Mesendoderm (in vitro differentiated cells): ENCODE data around the gene CYP4F8.
"Not testable (repeated sequence)": the region's sequence is repeated elsewhere in the genome, so short reads cannot be mapped to it uniquely, and the experiment has no call there.

Source experiments
- DNase-seq: peaks from one replicate; pipeline ENCODE4 v3.0.0; 2013
- H2AK5ac ChIP-seq: 2 replicates; pipeline ENCODE4 v1.6.1; 2013; ENCODE audit warnings: low read length, inconsistent platforms
- H2BK120ac ChIP-seq: 2 replicates; pipeline ENCODE4 v1.6.1; 2013; ENCODE audit warnings: low read depth, mild to moderate bottlenecking, low read length, moderate library complexity, mixed read lengths
- H2BK15ac ChIP-seq: replicated peaks from 2 replicates; pipeline ENCODE4 v1.6.1; 2013; ENCODE audit warnings: low read depth, mild to moderate bottlenecking, moderate library complexity
- H2BK5ac ChIP-seq: 2 replicates; pipeline ENCODE4 v1.6.1; 2013; ENCODE audit warnings: low read length, inconsistent platforms
- H3K18ac ChIP-seq: 2 replicates; pipeline ENCODE4 v1.6.1; 2013; ENCODE audit warnings: mild to moderate bottlenecking, low read length, mixed read lengths
- H3K23ac ChIP-seq: one replicate; pipeline ENCODE4 v1.6.1; 2013; ENCODE audit warnings: low read length
- H3K27ac ChIP-seq: 2 replicates; pipeline ENCODE4 v1.5.1; 2013; ENCODE audit warnings: low read depth, mild to moderate bottlenecking, inconsistent platforms, low read length, moderate library complexity
- H3K27me3 ChIP-seq: 2 replicates; pipeline ENCODE4 v1.6.1; 2013; ENCODE audit warnings: low read length, control low read depth, mild to moderate bottlenecking, inconsistent platforms; ENCODE audit not compliant: insufficient read depth, poor library complexity
- H3K36me3 ChIP-seq: 2 replicates; pipeline ENCODE4 v1.6.1; 2013; ENCODE audit warnings: low read length, inconsistent platforms; ENCODE audit not compliant: control insufficient read depth, insufficient read depth
- H3K4ac ChIP-seq: one replicate; pipeline ENCODE4 v1.6.1; 2013; ENCODE audit warnings: low read depth, mild to moderate bottlenecking, low read length, moderate library complexity
- H3K4me1 ChIP-seq: 2 replicates; pipeline ENCODE4 v1.6.1; 2013; ENCODE audit warnings: low read depth, low read length, inconsistent platforms; ENCODE audit not compliant: control insufficient read depth
- H3K4me2 ChIP-seq: 2 replicates; pipeline ENCODE4 v1.6.1; 2013; ENCODE audit warnings: low read length
- H3K4me3 ChIP-seq: 2 replicates; pipeline ENCODE4 v1.5.1; 2013; ENCODE audit warnings: mild to moderate bottlenecking, low read length
- H3K56ac ChIP-seq: one replicate; pipeline ENCODE4 v1.6.1; 2013; ENCODE audit warnings: low read length
- H3K79me1 ChIP-seq: 2 replicates; pipeline ENCODE4 v1.6.1; 2013; ENCODE audit warnings: low read length, inconsistent platforms
- H3K79me2 ChIP-seq: 2 replicates; pipeline ENCODE4 v1.6.1; 2013; ENCODE audit warnings: mild to moderate bottlenecking, low read length; ENCODE audit not compliant: control insufficient read depth, insufficient read depth
- H3K9ac ChIP-seq: 2 replicates; pipeline ENCODE4 v1.6.1; 2013; ENCODE audit warnings: low read length, inconsistent platforms
- H4K5ac ChIP-seq: one replicate; pipeline ENCODE4 v1.6.1; 2013; ENCODE audit warnings: low read length
- H4K8ac ChIP-seq: one replicate; pipeline ENCODE4 v1.6.1; 2013; ENCODE audit warnings: low read depth, mild to moderate bottlenecking, control low read depth, low read length, moderate library complexity
- WGBS: extraction: QIAGEN DNeasy Blood & Tissue Kit; methylation state at CpG from one replicate; pipeline ENCODE4 v1.1.7; 2013; ENCODE audit warnings: low lambda C conversion rate, missing lambda C conversion rate; ENCODE audit not compliant: insufficient coverage; ENCODE audit errors: extremely low coverage; 5-methylcytosine and 5-hydroxymethylcytosine counted together

The CYP4F8 gene

DNA sequence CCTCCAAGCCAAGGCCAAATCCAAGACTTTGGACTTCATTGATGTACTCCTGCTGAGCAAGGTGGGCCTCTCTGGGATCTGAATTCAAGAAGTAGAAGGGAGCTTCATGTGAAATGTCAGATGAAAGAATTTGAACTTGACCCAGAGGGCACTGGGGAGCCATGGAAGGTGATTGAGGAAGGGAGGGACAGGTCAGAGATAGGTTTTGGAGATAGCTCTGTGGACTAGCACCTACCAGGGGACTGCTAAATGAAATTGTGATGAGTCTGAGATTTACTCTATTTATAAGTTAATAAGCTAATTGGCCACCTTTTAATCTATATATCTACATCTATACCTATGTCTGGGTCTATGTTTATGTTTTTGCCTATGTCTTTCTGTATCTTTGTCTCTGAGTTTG, 35.1 kb downstream of the CYP4F8 start:
- not testable (repeated sequence) for H3K23ac ChIP-seq, H4K5ac ChIP-seq, H3K79me1 ChIP-seq, H2BK120ac ChIP-seq, DNase-seq, H3K56ac ChIP-seq, H3K36me3 ChIP-seq, H3K9ac ChIP-seq, H3K27ac ChIP-seq, H3K4me1 ChIP-seq, H4K8ac ChIP-seq, H2BK5ac ChIP-seq, H3K18ac ChIP-seq, H3K4me3 ChIP-seq, H3K4ac ChIP-seq, H3K27me3 ChIP-seq, H2BK15ac ChIP-seq, H3K4me2 ChIP-seq, H3K79me2 ChIP-seq, H2AK5ac ChIP-seq

DNA sequence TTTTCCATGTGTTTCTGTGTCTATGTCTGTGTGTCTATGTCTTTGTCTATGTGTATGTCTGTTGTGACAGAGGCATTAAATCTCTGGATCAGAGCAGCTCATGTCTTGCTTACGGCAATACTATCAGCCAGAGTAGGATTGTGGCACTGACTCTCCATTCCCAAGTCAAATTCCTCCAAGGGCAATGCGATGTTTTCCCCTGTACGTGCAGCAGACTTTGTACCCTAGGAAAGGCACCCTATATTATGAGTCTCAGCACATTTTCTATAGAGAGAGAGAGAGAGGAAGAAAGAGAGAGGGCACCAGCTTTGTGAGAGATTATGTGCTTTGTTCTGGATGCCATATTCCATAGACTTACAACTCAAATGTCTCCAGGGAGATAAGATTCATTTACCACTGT, 36.8 kb downstream of the CYP4F8 start:
- H2BK120ac ChIP-seq: no peak overlapping the region
- no peak overlapping the region for H2AK5ac ChIP-seq
- H4K8ac ChIP-seq: no peak overlapping the region
- H3K4me2 ChIP-seq: no peak overlapping the region
- no peak overlapping the region for H3K9ac ChIP-seq
- H4K5ac ChIP-seq: no peak overlapping the region
- H3K18ac ChIP-seq: no peak overlapping the region
- no peak overlapping the region for H3K23ac ChIP-seq
- no peaks in the 10 kb centered on the region for H3K79me1 ChIP-seq
- H3K79me2 ChIP-seq: no peaks in the 10 kb centered on the region
- H3K4ac ChIP-seq: no peak overlapping the region
- no CpG with 5 or more reads among the region's 3 CpGs for WGBS
- no peaks in the 10 kb centered on the region for H3K27me3 ChIP-seq
- H3K27ac ChIP-seq: no peak overlapping the region
- no peak overlapping the region for H2BK5ac ChIP-seq
- no peak overlapping the region for H2BK15ac ChIP-seq
- no peaks in the 10 kb centered on the region for H3K36me3 ChIP-seq
- no peak overlapping the region for H3K56ac ChIP-seq
- no peak overlapping the region for H3K4me3 ChIP-seq
- no peak for DNase-seq
- H3K4me1 ChIP-seq: no peaks in the 10 kb centered on the region

DNA sequence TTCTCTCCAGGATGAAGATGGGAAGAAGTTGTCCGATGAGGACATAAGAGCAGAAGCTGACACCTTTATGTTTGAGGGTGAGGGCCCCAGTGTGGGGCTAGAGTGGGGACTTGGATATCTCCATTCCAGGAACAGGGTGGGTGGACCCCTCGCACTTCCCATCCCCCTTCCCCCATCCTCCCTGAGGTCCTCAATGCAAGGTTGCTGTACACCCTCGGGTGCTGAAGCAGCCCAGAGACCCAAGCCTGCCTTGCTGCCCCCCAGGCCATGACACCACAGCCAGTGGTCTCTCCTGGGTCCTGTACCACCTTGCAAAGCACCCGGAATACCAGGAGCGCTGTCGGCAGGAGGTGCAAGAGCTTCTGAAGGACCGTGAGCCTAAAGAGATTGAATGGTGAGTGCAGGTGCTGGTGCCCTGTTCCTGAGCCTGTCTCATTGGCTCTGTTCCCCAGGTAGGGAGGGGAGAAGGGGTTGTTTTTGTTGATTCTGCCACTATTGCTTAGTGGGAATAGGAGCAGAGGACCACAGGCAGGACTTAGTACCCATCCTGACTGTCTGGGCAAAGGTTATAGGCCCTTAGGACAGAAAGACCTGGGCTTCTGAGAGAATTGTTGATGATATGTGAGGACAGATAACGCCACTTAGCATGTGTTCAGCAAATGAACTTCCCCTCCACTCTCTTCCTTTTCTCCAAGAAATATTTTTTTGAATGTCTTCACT, 37.7 kb downstream of the CYP4F8 start:
- WGBS: no CpG with 5 or more reads among the region's 8 CpGs
- Histone ChIP-seq H3K56ac (no peak overlapping the region), H3K27ac (no peak overlapping the region), H3K4me1 (no peaks in the 10 kb centered on the region), H3K4me2 (no peak overlapping the region), H3K4me3 (no peak overlapping the region), H2BK5ac (no peak overlapping the region), H3K79me2 (no peaks in the 10 kb centered on the region), H3K4ac (no peak overlapping the region), H2BK15ac (no peak overlapping the region), H3K27me3 (no peaks in the 10 kb centered on the region), H4K5ac (no peak overlapping the region), H2AK5ac (no peak overlapping the region), H3K36me3 (no peaks in the 10 kb centered on the region), H2BK120ac (no peak overlapping the region), H3K18ac (no peak overlapping the region), H4K8ac (no peak overlapping the region), H3K9ac (no peak overlapping the region), H3K23ac (no peak overlapping the region), H3K79me1 (no peaks in the 10 kb centered on the region)
- no peak for DNase-seq

DNA sequence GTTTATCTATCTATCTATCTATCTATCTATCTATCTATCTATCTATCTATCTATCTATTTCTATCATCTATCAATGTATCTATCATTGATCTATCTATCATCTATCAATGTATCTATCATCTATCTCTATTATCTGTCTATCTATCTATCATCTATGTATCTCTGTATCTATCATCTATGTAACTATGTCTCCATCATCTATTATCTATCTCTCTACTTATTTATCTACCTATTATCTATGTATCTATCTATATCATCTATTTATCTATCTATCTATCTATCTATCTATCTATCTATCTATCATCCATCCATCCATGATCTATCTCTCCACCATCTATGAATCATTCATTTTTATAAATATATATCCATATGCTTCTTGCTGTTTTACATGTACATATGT, 41.4 kb downstream of the CYP4F8 start:
- Histone ChIP-seq H3K23ac (no peak overlapping the region), H3K36me3 (no peaks in the 10 kb centered on the region), H2BK15ac (no peak overlapping the region), H3K4me2 (no peak overlapping the region), H2AK5ac (no peak overlapping the region), H4K5ac (no peak overlapping the region), H2BK120ac (no peak overlapping the region), H3K79me2 (no peaks in the 10 kb centered on the region), H3K18ac (no peak overlapping the region), H2BK5ac (no peak overlapping the region), H3K56ac (no peak overlapping the region), H3K79me1 (no peaks in the 10 kb centered on the region), H4K8ac (no peak overlapping the region), H3K4me1 (no peaks in the 10 kb centered on the region), H3K4me3 (no peak overlapping the region), H3K4ac (no peak overlapping the region), H3K9ac (no peak overlapping the region), H3K27me3 (no peaks in the 10 kb centered on the region), H3K27ac (no peak overlapping the region)
- DNase-seq: no peak

DNA sequence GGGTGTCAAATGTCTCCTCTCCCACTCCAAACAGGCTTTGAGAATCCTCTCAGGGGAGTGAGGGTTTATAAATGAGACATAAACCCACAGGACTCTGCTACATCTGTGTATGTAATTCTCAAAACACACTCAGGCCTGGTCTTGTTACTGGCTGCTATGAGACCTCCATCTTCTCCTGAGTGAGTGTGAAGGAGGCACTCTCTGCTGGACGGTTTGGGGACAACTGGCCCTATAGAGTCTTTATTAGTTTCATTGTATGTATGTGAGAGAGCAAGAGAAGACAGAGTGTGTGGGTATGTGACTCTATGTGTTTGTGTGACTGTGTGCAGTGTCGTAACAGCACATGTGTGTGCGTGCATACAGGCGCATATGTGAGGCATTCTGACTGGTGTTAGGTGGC, 48.2 kb downstream of the CYP4F8 start:
- Histone ChIP-seq H2AK5ac (no peak overlapping the region), H3K4ac (no peak overlapping the region), H3K56ac (no peak overlapping the region), H3K4me3 (no peak overlapping the region), H3K4me2 (no peak overlapping the region), H3K79me2 (no peaks in the 10 kb centered on the region), H3K79me1 (no peaks in the 10 kb centered on the region), H3K23ac (no peak overlapping the region), H4K5ac (no peak overlapping the region), H3K36me3 (no peaks in the 10 kb centered on the region), H2BK120ac (no peak overlapping the region), H3K27ac (no peak overlapping the region), H2BK5ac (no peak overlapping the region), H3K4me1 (no peaks in the 10 kb centered on the region), H3K27me3 (no peaks in the 10 kb centered on the region), H2BK15ac (no peak overlapping the region), H3K18ac (no peak overlapping the region), H4K8ac (no peak overlapping the region), H3K9ac (no peak overlapping the region)
- WGBS: no CpG with 5 or more reads among the region's 4 CpGs
- DNase-seq: no peak

DNA sequence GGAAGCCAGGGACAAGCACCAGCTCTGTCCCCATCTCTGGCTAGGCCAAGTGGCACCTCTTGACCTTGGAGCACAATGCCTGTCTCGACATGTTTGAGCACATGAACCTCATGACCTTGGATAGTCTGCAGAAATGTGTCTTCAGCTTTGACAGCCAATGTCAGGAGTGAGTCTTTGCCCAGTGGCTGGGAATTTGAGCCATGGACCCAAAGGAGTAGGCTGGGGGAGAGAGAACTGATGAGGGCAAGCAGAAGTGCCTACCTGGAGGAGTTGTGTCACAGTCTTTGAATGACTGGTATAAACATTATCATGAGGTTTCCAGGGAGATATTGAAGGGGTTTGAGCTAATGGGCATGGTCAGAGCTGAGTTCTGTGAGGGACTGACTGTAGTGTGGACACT, 51.2 kb downstream of the CYP4F8 start:
- H3K27me3 ChIP-seq: no peaks in the 10 kb centered on the region
- H3K56ac ChIP-seq: no peak overlapping the region
- H3K79me2 ChIP-seq: no peaks in the 10 kb centered on the region
- no peak overlapping the region for H3K4me3 ChIP-seq
- H2BK120ac ChIP-seq: no peak overlapping the region
- no CpG with 5 or more reads among the region's 1 CpG for WGBS
- no peak overlapping the region for H3K4ac ChIP-seq
- H4K8ac ChIP-seq: no peak overlapping the region
- no peak overlapping the region for H3K18ac ChIP-seq
- H3K36me3 ChIP-seq: no peaks in the 10 kb centered on the region
- H3K79me1 ChIP-seq: no peaks in the 10 kb centered on the region
- H3K4me2 ChIP-seq: no peak overlapping the region
- H2BK15ac ChIP-seq: no peak overlapping the region
- no peak overlapping the region for H4K5ac ChIP-seq
- no peak overlapping the region for H3K23ac ChIP-seq
- no peaks in the 10 kb centered on the region for H3K4me1 ChIP-seq
- H2AK5ac ChIP-seq: no peak overlapping the region
- H2BK5ac ChIP-seq: no peak overlapping the region
- no peak overlapping the region for H3K9ac ChIP-seq
- DNase-seq: no peak
- no peak overlapping the region for H3K27ac ChIP-seq
